ENCODE measurements around the gene AP2S1. TPM values are rescaled to one million over a fixed set of nuclear protein-coding genes. Genes with fewer than 3 reads are reported as not detected.
A peak's percentile ranks its signal among the peaks of the same experiment; 100 is the strongest.

The AP2S1 gene
- total RNA-seq, 1 experiment from 2014 or later = 330 TPM

- H3K4me3 ChIP-seq (ENCODE audit: low read length) = peak overlapping the region; percentile 97
- H3K27me3 ChIP-seq (ENCODE audit: low read length) = no peaks in the 10 kb centered on the region
- H2AFZ ChIP-seq (ENCODE audit: low read length) = no peak overlapping the region
- peak overlapping the region; percentile 99 for H3K4me2 ChIP-seq (ENCODE audit: low read length)
- no peaks in the 10 kb centered on the region for H3K9me3 ChIP-seq (ENCODE audit: low read length)
- no peak for ATAC-seq
- peak overlapping the region; percentile 69 for H3K9ac ChIP-seq (ENCODE audit: low read length)
- H4K20me1 ChIP-seq (ENCODE audit: low read length) = peaks cover 29% of the 10 kb centered on the region
- TF ChIP-seq EZH2 (IDR thresholded peaks at IDR 0.05; ENCODE audit: low read length, unreplicated experiment) (no peak), CTCF (conservative IDR thresholded peaks at IDR 0.05; ENCODE audit: low read depth, low read length) (no peak), EZH2phosphoT487 (IDR thresholded peaks at IDR 0.05; ENCODE audit: borderline replicate concordance, low read length) (no peak)
- CTCF ChIA-PET = interaction anchor here (0.6 kb wide), 3 partner anchors 63 to 113 kb away, joined by 3 to 5 read pairs (median 3); no protein-coding TSS in a partner anchor
- peaks cover 11% of the 10 kb centered on the region for H3F3A ChIP-seq (ENCODE audit: low read length, unreplicated experiment)
- peak overlapping the region; percentile 72 for H3K27ac ChIP-seq (ENCODE audit: low read length)
- peaks cover 67% of the 10 kb centered on the region for H3K79me2 ChIP-seq (ENCODE audit: low read length)
- POLR2A ChIA-PET (ENCODE audit: unreplicated experiment) = no interaction called here
- no peaks in the 10 kb centered on the region for H3K36me3 ChIP-seq (ENCODE audit: low read depth, low read length)
- BruUV-seq (replicated peaks) = no TSS peak
- DNase-seq = no peak
- no peaks in the 10 kb centered on the region for H3K9me2 ChIP-seq (replicated peaks; ENCODE audit: low read length)
- H3K4me1 ChIP-seq (ENCODE audit: insufficient read depth, low read length) = peaks cover 61% of the 10 kb centered on the region
- intact Hi-C loops (cut with micrococcal nuclease) = loop anchor here (10.0 kb wide), 1 partner anchor 62 kb away; no protein-coding TSS in a partner anchor
Measured at GRCh38 chr19:46862974-46863632, 12.5 kb upstream of the AP2S1 start.

- peaks cover 28% of the 10 kb centered on the region for H4K20me1 ChIP-seq (ENCODE audit: low read length)
Measured at GRCh38 chr19:46862503-46862834, 11.8 kb upstream of the AP2S1 start.

More at GRCh38 chr19:46862503-46862834, 11.8 kb upstream of the AP2S1 start:
- no TSS peak for BruUV-seq (replicated peaks)
- Histone ChIP-seq H2AFZ (ENCODE audit: low read length) (no peak overlapping the region), H3F3A (ENCODE audit: low read length, unreplicated experiment) (peaks cover 10% of the 10 kb centered on the region), H3K4me3 (ENCODE audit: low read length) (peak overlapping the region; percentile 97), H3K27ac (ENCODE audit: low read length) (peak overlapping the region; percentile 72; the same call in 1 of the 2 replicates), H3K4me1 (ENCODE audit: insufficient read depth, low read length) (peaks cover 55% of the 10 kb centered on the region), H3K4me2 (ENCODE audit: low read length) (peak overlapping the region; percentile 99), H3K9ac (ENCODE audit: low read length) (peak overlapping the region; percentile 69), H3K9me3 (ENCODE audit: low read length) (no peaks in the 10 kb centered on the region), H3K27me3 (ENCODE audit: low read length) (no peaks in the 10 kb centered on the region), H3K79me2 (ENCODE audit: low read length) (peaks cover 60% of the 10 kb centered on the region), H3K36me3 (ENCODE audit: low read depth, low read length) (no peaks in the 10 kb centered on the region), H3K9me2 (replicated peaks; ENCODE audit: low read length) (no peaks in the 10 kb centered on the region)
- DNase-seq = no peak
- TF ChIP-seq EZH2phosphoT487 (IDR thresholded peaks at IDR 0.05; ENCODE audit: borderline replicate concordance, low read length) (no peak), CTCF (conservative IDR thresholded peaks at IDR 0.05; ENCODE audit: low read depth, low read length) (no peak), EZH2 (IDR thresholded peaks at IDR 0.05; ENCODE audit: low read length, unreplicated experiment) (no peak)
- POLR2A ChIA-PET (ENCODE audit: unreplicated experiment) = no interaction called here
- no peak for ATAC-seq
- CTCF ChIA-PET = no interaction called here
- intact Hi-C loops (cut with micrococcal nuclease) = loop anchor here (10.0 kb wide), 1 partner anchor 62 kb away; no protein-coding TSS in a partner anchor
